GM20000 (cell line): Measurements from ENCODE around the gene ZNF236.

Experiments used
- DNase-seq: peaks from one replicate; pipeline ENCODE4 v3.0.0; 2012; ENCODE audit warnings: low spot score
- TF ChIP-seq, protein P1 (sequence below): IDR thresholded peaks from 2 replicates; pipeline ENCODE4 v1.5.1; 2012; ENCODE audit warnings: mild to moderate bottlenecking, control low read depth; ENCODE audit errors: extremely low read depth, missing control alignments

ZNF236 gene

DNA sequence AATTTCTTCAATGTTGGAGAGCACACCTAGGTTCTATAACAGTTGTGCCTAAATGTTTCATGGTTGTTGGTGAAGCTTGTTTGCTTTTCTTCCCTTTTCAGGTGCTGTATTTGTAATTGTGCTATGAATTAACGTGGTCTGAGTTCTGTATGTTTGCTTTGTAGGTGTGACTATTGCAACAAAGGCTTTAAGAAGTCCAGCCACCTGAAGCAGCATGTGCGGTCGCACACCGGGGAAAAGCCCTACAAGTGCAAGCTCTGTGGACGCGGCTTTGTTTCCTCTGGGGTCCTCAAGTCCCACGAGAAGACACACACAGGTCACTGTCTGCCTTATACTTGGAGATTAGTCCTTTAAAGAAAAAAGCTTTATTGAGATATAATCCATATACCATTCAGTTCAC, 91.2 kb downstream of the ZNF236 start:
- TF ChIP-seq, protein P1, sequence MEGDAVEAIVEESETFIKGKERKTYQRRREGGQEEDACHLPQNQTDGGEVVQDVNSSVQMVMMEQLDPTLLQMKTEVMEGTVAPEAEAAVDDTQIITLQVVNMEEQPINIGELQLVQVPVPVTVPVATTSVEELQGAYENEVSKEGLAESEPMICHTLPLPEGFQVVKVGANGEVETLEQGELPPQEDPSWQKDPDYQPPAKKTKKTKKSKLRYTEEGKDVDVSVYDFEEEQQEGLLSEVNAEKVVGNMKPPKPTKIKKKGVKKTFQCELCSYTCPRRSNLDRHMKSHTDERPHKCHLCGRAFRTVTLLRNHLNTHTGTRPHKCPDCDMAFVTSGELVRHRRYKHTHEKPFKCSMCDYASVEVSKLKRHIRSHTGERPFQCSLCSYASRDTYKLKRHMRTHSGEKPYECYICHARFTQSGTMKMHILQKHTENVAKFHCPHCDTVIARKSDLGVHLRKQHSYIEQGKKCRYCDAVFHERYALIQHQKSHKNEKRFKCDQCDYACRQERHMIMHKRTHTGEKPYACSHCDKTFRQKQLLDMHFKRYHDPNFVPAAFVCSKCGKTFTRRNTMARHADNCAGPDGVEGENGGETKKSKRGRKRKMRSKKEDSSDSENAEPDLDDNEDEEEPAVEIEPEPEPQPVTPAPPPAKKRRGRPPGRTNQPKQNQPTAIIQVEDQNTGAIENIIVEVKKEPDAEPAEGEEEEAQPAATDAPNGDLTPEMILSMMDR: no peak
- no peak for DNase-seq

DNA sequence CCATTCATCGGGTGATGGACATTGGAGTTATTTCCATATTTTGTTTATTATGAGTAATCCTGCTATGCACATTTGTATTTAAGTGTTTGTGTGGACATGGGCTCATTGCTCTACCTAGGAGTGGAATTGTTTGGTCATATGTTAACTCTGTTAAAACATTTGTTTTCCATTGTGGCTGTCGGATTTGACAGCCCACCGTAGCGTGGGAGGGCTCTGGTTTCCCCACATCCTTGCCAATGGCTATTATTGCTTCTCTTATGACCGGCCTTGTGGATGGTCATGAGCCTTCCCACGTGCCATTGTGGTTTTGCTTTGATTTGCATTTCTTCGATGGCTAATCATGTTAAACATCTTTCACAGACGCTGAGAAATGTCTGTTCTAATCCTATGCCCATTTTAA, 92.0 kb downstream of the ZNF236 start:
- TF ChIP-seq, protein P1: no peak
- DNase-seq: peak; percentile 25

DNA sequence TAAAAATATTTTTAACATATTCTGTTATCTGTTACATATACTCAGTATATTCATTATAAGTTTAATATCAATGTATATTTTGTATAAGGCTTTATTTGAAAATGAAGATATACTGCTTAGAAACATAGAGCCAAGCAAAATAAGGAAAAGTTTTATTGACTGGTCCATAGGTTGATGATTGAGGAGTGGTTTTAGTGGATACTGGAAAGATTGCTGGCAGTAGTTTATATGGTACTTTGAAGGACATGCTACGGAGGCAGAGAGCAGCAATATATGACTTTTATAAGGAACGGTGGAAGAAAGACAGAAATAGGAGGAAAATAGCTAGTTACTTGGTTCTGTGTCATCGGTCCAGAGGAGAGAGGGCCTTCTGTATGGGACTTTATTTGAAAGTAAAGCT, 92.4 kb downstream of the ZNF236 start:
- DNase-seq: no peak
- TF ChIP-seq, protein P1: no peak

DNA sequence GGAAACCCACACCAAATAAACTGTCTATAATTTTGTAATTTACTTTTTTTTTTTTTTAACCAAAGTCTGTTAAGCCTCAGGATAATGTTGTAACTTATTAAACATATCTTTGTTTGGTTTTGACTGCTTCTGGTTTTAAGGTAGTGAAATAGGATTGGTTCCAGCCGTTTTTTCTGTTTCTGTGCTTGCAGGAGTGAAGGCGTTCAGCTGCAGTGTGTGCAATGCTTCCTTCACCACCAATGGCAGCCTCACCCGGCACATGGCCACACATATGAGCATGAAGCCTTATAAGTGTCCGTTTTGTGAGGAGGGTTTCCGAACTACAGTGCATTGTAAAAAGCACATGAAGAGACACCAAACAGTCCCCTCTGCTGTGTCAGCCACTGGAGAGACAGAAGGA, 93.1 kb downstream of the ZNF236 start:
- TF ChIP-seq, protein P1: no peak
- DNase-seq: no peak

DNA sequence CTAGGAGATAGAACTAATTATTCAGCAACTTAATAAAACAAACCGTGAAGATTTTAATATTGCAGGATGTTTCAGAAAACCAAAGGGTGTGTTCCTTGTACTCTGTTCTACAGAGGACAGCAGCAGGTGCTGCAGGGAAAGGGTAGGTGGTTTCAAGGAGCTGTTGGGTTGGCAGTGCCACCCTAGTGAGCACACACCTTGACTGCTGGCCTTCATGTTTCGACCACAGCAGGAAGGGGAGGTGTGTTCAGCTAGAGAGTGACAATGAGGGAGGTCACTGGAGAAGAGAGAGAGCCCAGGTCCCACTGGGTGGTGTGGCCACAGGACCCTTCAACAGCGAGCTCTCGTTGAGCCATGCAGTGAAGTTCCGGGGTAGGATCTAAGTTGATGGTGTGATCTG, 98.6 kb downstream of the ZNF236 start:
- TF ChIP-seq, protein P1: no peak
- no peak for DNase-seq

DNA sequence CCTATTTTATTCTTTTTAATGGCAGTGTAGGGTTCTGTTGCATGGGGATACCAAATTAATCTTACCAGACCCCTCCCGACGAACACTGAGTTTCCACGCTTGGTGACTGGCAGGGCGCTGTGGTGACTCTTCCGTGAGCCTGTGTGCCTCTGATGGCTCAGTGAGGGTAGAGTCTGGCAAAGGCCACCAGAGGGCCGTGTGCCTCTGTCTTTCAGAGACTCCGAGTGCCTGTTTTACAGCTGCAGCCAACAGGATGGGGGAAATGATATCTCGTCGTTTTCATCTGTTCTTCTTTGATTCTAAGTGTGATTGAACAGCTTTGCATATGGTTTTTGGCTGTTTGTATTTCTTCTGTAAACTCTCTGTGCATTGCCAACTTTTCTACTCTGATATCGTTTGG, 99.8 kb downstream of the ZNF236 start:
- DNase-seq: peak; percentile 79
- TF ChIP-seq, protein P1: peak; percentile 35

DNA sequence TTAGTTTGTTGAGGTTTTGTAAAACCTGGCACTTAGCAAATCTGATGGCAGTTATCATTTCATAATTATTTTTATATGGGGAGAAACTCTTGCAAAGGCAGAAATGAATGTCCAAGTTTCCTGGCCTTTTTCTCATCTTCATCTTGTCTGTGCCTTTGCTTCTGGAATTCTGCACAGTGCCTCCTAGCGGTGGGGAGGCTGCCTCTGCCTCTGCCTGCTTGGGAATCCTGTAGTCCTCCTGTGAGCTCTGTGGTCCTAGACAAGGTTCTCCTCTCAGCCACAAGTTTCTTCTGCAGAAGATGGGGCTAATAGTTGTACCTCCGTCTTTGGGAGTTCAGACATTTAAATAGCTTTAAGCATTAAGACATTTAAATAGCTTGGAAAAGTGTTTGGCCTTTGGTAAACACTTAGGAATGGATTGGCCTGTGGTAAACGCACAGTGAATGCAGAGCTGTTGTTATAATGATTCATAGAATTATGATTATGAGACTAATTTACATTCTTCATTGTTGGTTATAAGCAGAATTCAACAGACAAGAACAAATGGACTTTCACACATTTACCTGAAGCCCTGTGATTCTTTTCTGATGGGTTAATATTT, 101.2 kb downstream of the ZNF236 start:
- DNase-seq: no peak
- TF ChIP-seq, protein P1: peak; percentile 37
